Stimulated activated CD8-positive, alpha-beta memory T cell treated with anti-CD3 and anti-CD28 coated beads, Interleukin-15, amount 100 ng/mL, for 48 hours (primary cell): ENCODE data around the gene FAXC.
"Not testable (repeated sequence)": the region's sequence is repeated elsewhere in the genome, so short reads cannot be mapped to it uniquely, and the experiment has no call there.

Experiments
- DNase-seq, 2 donors: peaks; one replicate each; pipeline ENCODE4 v3.0.0-alpha.2; 2020; ENCODE audit warnings: low read depth in 2 of 2

The FAXC gene

DNA sequence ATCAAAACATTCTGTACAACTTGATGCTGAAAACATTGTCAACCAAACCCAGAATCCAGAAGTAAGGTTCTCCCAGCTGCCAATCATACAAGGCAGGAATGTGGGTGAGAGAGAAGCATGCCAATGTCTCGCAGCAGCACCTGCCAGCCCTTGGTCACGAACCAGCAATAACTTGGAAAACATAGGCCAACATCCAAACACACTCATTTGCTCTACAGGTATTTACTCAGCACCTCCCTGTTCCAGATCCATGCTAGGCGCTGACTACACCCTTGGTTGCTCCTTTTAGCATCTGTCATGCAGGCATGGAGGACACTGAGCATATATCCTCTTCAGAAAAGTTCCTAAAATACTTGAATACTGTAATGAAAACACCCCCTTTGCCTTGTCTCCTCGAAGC is 63.6 kb downstream of the FAXC start:
- no peak for DNase-seq

DNA sequence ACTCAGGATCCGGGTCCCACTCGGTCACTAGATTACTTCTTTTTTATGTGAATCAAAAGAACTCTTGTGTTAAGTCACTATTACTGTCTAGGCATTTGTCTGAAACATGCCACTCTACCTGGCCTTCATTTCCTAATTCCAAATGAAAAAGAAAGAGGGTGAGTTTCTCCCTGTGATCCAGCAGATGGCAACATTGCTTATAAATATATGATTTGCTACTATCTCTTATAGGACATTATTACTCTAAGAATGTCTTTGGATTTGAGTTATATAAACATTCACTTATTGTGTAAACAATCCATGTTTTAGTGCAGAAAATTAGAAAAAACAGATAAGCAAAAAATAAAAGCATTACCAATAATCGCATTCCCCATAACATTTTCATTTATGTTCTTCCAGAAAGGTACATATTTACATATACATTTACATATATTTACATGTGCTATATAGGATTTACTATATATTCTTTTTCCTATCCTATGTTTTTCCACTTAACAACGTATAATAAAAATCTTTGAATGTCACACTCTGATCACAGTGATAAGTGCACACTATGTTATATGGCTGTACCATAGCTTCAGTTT is 66.9 kb downstream of the FAXC start:
- DNase-seq = no peak

DNA sequence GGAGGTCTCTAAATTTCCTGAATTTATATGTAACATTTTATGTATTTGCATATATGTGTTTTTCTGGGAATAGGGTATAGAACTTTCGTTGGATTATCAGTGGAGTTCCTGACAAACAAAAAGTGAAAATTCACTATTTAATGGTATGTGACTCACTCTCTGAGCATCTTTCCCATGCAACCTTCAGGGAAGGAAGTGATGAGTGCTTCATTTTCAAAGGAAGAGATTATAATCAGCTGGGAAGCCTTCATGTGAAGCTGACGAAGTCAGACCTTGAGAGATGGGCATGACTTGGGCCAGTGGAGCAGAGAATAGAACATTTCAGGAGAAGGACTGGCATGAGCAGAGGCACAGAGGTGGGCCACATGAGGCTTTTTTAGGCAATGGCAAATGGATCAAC is 72.7 kb downstream of the FAXC start:
- DNase-seq = no peak

DNA sequence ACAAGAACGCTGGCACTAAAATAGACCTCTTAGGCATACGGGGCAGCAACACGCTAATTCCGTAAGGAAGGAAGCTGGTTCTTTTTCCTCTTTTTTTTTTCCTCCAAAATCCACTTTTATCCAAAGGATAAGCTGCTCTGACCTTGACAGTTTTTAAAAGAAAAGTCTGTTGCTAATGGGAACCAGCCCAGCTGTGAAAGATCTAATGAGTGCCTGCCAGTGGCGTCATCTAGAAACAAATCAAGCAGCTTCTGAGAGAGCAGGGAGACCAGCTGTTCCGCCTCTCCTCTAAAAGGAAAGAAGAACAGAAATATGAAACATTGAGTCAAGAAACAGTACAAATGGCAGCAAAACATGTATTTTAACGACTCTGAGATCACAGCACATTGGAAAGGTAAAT is 78.6 kb downstream of the FAXC start:
- no peak for DNase-seq

DNA sequence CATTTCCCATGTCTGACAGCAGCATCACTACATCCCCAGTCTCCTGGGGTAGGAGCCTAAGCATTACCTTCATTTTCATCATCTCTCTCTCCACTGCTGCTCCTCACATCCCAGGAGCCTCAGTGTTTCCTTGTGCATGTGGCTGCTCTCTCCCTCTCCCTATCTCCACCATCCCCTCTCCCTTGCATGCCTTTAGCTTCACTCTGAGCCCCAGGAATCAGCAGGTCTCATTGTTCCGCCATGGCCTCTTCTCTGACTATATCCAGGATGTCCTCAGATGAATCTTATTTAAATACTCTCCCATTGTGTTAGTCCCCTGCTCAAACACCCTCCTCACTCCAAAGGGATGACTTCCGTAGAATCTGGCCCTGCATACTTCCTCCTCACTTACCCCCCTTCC is 79.4 kb downstream of the FAXC start:
- DNase-seq = no peak

DNA sequence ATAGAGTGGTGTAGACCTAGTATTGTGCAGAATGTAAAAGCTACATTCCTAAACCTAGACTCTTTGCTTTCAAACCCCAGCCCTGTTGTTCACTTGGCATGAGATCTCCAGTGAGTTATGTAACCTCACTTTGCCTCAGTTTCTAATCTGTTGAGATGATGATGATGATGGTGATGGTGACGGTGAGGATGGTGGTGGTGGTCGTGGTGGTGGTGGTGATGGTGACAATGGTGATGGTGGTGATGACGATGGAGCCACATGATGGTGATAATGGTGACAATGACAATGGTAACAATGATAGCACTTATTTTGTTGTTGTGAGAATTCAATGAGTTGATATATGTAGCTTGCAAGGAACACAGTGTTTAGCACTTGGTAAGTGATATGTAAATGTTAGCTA is 80.3 kb downstream of the FAXC start:
- no peak for DNase-seq

DNA sequence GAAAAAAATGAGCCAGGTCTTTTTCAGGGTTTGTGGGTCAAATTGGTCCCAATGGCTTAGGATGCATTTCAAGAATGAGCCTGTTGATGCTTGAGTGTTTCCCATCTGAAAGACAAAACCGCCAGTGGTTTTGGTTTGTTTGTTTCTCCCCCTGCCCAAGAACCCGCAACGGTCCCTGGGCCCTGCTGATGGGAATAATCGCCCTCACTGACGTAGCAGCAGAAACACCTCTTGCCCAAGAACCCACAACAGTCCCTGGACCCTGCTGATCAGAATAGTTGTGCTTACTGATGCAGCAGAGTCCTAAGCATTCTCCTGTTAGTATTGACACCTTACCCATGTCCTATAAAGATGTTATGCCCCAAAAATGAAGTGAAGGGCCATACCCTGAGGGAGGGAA is 82.5 kb downstream of the FAXC start:
- not testable (repeated sequence) for DNase-seq

DNA sequence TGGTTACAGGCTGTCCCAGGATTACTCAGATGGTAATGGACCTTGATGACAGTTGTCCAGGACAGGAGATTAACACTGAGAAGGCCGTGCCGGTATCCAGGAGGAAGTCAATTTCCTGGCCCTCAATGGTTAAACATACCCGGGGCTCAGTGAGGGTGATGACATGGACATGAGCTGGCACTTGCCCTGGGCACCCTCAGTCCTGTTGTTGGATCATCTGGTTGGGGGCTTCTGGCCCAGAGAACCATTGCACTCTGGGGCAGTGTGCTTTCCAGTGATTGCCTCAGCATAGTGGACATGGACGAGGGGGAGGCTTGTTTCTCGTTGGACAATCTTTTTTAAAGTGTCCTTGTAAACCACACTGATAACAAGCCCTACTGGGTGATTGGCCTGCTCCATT is 84.0 kb downstream of the FAXC start:
- not testable (repeated sequence) for DNase-seq

DNA sequence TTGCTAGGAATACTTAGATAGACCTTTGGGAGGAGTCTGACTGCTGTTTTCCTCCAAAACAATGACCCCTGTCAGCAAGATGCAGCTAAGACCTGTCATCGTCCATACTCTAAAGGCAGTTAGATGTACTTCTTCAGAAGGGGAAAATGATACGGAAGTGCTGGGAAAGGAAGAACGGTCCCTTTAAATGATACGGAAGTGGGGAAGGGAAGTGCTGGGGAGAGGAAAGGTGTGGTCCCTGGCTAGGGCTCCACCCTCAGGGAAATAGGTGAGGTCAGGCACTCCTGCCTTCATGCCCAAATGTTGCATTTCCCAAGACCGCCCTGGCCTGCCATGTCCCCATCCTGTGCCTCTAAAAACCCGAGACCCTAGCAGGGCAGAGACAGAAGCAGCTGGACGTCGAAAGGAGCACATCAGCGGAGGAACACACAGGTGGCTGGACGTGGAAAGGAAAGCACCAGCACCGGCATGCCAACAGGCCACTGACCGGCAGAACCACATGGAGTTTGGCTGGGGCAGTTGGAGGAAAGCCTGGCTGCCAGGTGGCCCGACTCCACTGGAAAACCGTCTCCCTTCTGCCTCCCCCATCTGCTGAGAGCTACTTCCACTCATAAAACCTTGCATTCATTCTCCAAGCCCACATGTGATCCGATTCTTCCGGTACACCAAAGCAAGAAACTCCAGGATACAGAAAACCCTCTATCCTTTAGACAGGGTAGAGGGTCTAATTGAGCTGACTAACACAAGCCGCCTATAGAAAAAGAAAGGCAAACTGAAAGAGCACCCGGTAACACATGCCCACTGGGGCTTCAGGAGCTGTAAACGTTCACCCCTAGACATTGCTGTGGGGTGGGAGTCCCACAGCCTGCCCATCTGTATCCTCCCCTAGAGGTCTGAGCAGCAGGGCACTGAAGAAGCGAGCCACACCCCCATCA is 94.6 kb downstream of the FAXC start:
- DNase-seq = no peak

DNA sequence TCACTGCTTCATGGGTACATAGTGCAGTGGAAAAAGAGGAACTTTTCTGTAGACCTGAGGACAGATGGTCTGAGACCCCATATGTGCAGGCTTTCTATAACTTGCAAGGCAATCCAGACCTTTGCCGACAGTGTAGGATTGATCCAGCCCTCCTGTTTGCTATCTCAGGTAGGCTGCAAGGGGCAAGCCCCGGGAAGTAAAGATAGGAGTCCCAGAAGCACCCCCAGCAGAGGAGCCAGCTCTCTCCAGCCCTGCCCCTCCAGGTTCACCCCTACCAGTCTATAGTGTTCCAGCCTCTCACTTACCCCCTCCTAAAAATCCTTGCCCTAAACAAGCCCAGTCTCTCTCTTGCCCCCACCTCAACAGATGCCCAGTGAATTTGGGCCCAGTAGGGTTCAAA is 96.2 kb downstream of the FAXC start:
- no peak for DNase-seq

DNA sequence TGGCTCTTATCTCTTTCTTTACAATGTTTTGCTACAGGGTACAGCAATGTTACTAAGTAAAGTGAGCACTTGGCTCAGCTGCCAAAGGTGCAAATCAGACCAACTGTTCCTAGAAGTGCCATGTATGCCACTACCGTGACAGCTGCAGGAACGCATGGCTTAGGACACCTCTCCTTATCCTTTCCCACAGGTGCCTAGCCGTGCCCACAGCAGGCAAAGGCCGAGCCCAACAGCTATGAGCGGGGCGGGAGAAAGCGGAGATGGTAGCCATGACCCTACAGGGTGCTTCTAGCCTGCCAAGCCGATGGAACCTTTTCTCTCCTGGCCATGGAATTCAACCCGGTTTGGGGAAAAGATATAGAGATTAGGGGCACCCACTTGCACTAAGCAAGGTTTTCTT is 97.1 kb downstream of the FAXC start:
- DNase-seq = no peak

DNA sequence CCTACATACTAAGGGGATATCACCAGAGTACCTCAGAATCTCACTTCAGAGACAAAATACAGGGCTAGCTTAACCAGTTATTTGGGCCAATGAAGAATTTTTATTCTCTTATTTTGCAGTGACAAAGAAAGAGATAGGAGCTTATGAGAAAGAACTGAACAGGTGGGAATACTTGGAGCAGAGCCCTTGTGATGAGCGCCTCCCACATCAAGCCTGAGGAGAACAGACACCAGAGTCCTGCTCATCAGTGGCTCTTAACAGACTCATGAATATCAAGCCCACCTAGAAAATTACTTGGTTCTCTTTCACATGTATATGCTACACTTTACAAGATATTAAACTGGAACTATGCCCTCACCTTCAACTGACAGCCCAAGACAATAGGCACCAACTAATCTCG is 99.0 kb downstream of the FAXC start:
- DNase-seq = no peak

DNA sequence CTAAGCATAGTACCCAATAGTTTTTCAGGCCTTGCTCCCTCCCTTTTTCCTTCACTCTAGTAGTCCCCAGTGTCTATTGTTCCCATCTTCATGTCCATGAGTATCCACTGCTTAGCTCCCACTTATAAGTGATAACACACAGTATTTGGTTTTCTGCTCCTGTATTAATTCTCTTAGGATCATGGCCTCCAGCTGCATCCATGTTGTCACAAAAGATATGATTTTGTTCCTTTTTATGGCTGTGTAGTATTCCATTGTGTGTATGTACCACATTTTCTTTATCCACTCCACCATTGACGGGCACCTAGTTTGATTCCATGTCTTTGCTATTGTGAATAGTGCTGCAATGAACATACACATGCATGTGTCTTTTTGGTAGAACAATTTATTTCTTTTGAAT is 102.9 kb downstream of the FAXC start:
- no peak for DNase-seq

DNA sequence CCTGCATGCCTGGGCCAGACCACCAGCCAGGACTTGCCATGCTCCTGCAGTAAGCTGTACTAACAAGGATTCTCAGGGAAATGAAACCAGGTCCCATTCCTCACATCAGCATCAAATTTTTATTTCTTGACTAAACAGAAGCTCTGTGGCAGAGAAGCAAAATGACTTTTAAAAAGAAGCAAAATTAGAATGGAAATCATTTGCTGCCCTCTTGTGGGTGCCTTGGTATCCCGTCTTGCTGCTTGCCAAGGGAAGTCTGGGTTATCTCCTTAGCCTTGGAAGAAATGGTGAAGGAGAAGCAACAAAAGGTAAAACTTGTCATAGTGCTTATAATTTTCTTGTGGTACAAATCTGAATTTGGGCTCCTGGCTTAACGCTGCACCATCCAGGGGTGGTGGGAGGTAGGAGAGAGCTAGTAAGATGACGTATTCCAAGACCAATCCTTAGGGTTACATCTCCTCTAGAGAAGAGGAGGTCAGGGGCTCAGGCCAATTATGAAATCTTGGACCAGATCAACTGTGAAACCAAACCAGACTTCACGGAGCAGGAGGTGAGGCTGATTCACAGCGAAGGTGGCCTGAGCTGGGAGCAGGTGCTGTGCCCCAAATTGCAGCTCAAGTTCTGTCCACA is 107.5 kb downstream of the FAXC start:
- no peak for DNase-seq

DNA sequence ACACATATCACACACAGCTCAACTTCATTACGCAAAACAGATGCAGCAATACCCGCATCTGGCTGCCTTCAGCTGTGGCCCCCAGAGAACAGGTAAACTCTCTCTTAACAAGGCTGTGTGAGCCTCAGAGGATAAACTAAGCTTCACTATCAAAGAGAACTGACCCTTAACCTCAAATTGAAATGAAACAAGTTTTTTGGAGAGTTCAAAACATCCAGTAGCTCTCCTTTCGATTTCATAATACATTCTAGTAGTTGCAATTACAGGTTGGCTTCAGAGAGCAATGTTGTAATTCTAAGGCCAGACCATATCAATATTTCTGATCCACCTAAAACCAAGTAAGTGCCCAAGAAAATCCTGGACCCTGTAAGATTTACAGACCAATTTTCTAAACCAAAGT is 113.5 kb downstream of the FAXC start:
- DNase-seq = no peak

DNA sequence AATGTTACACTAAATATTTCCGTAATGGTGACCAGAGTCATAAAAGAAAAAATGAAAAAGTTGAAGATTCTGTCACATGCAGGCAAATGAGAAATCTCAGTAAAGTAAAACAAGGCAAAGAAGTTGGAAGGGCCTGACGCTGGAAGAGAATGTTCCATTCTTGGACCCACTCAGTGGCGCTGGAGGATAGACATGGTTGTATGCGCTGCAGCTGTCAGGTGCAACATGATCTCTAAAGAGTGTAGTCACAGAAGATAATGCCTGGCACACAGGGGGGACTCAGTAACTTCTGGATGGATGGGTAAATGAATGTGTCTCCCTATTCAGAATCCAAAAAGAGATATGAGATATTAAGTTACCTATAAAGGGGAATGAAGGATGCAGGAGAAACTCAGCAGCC is 116.3 kb downstream of the FAXC start:
- DNase-seq = no peak

DNA sequence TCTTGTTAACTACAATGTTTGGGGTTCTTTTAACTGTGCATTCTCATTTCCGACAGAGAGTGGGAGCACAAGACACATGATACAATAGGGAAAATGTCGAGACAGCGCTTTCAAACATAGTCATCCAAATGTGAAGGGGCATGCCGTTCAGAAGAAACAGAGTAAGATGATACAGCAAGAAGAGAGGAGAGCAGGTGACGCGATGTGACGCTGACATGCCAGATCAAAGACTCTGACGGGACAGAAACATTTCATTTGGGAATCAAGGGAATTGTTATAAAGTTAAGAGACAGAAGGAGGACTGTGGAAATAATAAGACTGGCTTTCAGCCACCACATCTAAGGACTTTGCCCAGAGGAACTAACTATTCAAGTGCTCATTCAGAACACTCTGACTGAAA is 117.4 kb downstream of the FAXC start:
- DNase-seq = no peak

DNA sequence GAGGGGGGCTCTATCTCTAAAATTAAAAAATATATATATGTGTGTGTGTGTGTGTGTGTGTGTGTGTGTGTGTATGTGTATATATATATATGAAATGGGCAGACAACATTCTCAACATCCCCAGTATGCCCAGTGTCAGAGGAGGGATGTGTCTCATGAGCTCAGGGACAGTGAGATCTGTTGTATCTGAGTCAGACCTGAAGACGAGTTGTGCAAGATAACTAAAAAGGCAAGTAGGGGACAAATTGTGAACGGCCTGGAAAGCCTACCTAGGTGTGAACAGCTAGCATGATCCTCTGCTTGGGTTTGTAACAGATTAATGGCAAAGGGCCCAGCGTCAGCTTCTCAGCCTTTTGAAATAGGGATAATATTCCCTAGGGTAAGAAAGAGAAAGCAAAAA is 124.3 kb downstream of the FAXC start:
- no peak for DNase-seq
